ENCODE results near the gene TTF2. TPM values are rescaled to one million over a fixed set of nuclear protein-coding genes. Genes with fewer than 3 reads are reported as not detected.

Gene TTF2
- total and polyA plus RNA-seq, 2 of the 8 experiments (the other 6 are each of a cell fraction or from before 2014, with no cell fraction given), result 16.9 to 89.6 TPM

DNA sequence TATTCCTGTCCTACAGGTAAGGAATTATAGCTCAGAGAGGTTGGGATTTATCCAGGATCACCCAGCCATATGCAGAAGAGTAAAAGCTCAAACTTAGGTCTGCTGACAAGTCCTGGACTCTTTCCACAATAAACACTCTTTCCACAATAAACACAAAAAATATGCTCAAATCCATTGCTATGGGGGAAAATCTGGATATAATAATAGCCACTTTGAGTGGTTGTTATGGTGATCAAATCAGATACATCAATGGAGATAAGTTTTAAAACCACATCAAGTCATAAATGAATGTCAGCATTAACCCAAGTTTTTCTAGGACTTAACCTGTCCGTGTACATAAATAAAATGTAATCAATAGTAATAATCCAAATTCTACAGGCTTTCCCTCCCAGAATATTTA, 22.3 kb upstream of the TTF2 start (continued):
- TF ChIP-seq, protein P1, sequence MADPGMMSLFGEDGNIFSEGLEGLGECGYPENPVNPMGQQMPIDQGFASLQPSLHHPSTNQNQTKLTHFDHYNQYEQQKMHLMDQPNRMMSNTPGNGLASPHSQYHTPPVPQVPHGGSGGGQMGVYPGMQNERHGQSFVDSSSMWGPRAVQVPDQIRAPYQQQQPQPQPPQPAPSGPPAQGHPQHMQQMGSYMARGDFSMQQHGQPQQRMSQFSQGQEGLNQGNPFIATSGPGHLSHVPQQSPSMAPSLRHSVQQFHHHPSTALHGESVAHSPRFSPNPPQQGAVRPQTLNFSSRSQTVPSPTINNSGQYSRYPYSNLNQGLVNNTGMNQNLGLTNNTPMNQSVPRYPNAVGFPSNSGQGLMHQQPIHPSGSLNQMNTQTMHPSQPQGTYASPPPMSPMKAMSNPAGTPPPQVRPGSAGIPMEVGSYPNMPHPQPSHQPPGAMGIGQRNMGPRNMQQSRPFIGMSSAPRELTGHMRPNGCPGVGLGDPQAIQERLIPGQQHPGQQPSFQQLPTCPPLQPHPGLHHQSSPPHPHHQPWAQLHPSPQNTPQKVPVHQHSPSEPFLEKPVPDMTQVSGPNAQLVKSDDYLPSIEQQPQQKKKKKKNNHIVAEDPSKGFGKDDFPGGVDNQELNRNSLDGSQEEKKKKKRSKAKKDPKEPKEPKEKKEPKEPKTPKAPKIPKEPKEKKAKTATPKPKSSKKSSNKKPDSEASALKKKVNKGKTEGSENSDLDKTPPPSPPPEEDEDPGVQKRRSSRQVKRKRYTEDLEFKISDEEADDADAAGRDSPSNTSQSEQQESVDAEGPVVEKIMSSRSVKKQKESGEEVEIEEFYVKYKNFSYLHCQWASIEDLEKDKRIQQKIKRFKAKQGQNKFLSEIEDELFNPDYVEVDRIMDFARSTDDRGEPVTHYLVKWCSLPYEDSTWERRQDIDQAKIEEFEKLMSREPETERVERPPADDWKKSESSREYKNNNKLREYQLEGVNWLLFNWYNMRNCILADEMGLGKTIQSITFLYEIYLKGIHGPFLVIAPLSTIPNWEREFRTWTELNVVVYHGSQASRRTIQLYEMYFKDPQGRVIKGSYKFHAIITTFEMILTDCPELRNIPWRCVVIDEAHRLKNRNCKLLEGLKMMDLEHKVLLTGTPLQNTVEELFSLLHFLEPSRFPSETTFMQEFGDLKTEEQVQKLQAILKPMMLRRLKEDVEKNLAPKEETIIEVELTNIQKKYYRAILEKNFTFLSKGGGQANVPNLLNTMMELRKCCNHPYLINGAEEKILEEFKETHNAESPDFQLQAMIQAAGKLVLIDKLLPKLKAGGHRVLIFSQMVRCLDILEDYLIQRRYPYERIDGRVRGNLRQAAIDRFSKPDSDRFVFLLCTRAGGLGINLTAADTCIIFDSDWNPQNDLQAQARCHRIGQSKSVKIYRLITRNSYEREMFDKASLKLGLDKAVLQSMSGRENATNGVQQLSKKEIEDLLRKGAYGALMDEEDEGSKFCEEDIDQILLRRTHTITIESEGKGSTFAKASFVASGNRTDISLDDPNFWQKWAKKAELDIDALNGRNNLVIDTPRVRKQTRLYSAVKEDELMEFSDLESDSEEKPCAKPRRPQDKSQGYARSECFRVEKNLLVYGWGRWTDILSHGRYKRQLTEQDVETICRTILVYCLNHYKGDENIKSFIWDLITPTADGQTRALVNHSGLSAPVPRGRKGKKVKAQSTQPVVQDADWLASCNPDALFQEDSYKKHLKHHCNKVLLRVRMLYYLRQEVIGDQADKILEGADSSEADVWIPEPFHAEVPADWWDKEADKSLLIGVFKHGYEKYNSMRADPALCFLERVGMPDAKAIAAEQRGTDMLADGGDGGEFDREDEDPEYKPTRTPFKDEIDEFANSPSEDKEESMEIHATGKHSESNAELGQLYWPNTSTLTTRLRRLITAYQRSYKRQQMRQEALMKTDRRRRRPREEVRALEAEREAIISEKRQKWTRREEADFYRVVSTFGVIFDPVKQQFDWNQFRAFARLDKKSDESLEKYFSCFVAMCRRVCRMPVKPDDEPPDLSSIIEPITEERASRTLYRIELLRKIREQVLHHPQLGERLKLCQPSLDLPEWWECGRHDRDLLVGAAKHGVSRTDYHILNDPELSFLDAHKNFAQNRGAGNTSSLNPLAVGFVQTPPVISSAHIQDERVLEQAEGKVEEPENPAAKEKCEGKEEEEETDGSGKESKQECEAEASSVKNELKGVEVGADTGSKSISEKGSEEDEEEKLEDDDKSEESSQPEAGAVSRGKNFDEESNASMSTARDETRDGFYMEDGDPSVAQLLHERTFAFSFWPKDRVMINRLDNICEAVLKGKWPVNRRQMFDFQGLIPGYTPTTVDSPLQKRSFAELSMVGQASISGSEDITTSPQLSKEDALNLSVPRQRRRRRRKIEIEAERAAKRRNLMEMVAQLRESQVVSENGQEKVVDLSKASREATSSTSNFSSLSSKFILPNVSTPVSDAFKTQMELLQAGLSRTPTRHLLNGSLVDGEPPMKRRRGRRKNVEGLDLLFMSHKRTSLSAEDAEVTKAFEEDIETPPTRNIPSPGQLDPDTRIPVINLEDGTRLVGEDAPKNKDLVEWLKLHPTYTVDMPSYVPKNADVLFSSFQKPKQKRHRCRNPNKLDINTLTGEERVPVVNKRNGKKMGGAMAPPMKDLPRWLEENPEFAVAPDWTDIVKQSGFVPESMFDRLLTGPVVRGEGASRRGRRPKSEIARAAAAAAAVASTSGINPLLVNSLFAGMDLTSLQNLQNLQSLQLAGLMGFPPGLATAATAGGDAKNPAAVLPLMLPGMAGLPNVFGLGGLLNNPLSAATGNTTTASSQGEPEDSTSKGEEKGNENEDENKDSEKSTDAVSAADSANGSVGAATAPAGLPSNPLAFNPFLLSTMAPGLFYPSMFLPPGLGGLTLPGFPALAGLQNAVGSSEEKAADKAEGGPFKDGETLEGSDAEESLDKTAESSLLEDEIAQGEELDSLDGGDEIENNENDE (IDR thresholded peaks at IDR 0.05; ENCODE audit: insufficient replicate concordance, low read length), result no peak
- TF ChIP-seq MAFK (IDR thresholded peaks at IDR 0.05; ENCODE audit: low read depth, low read length) (no peak), HDAC6 (IDR thresholded peaks at IDR 0.05; ENCODE audit: low read depth, low read length) (no peak), YY1 (IDR thresholded peaks at IDR 0.05; ENCODE audit: low read depth, low read length) (no peak)
